Superior temporal gyrus (tissue), 1 donor: ENCODE results near the gene CCDC32.
"Not testable (repeated sequence)": the region's sequence is repeated elsewhere in the genome, so short reads cannot be mapped to it uniquely, and the experiment has no call there.

Experiments
- DNase-seq: peaks from one replicate; pipeline ENCODE4 v3.0.0-alpha.2; 2016; ENCODE audit errors: extremely low spot score

The CCDC32 gene, protein sequence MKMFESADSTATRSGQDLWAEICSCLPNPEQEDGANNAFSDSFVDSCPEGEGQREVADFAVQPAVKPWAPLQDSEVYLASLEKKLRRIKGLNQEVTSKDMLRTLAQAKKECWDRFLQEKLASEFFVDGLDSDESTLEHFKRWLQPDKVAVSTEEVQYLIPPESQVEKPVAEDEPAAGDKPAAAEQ

DNA sequence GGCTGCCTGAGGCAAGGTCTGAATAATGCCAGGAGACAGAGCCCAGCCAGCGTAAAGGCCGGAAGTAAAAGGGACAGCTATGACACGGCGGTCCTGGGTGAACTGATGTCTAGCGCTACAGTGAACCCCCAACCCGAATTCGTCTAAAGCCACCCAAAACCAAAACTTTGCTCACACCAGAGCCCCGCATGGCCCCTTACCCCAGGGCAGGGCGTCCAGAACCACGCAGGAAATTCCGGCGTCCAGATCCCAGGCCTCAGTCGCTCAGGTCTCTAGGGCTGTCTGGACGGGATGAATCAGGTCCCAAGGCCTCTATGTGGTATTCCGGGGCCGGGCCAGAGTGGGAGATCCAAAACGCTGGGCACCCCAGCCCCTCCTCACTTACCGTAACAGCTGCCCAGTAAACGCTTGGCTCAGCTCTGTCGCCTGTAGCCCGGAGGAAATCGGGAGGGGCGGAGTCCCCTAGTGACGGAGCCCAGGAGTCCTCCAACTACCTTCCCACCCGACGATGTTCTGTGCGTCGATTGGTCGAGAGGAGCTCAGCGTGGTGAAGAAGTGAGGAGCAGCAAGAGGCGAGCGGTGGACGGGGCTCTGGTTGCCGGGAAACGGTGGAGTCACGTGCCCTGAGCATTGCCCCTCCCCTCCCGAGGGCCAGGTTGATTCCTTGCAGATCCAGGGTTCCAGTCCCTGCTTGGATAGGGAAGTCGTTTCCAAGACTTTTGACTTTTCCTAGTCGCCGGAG lies at the start of gene CCDC32:
CCDC32 (minus strand) TSS at position 452 of the 742 bp plus-strand sequence. CDS start 2,027 bp downstream, outside the sequence.
- DNase-seq, result peak; percentile 99

GRCh38 chr15:40613080-40613479 lies 48.2 kb upstream of the CCDC32 start:
- DNase-seq, result no peak

GRCh38 chr15:40603935-40604334 lies 39.1 kb upstream of the CCDC32 start:
- DNase-seq, result no peak

GRCh38 chr15:40600956-40601355 lies 36.1 kb upstream of the CCDC32 start:
- no peak for DNase-seq

- DNase-seq, result no peak
These were observed 33.8 kb upstream of the CCDC32 start for GRCh38 chr15:40598672-40599071.

DNA sequence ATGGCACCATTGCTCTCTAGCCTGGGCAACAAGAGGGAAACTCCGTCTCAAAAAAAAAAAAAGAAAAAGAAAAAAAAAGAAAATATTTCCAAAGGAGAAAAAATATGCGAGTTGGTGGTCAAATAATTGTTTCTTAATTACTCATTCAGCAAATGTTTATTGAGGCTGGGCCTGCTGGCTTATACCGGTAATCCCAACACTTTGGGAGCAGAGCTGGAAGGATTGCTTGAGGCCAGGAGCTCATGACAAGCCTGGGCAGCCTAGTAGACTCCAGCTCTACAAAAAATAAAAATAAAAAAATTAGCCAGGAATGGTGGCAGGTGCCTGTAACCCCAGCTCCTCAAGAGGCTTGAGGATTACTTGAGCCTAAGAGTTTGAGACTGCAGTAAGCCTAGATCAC lies 33.3 kb upstream of the CCDC32 start:
- no peak for DNase-seq

DNA sequence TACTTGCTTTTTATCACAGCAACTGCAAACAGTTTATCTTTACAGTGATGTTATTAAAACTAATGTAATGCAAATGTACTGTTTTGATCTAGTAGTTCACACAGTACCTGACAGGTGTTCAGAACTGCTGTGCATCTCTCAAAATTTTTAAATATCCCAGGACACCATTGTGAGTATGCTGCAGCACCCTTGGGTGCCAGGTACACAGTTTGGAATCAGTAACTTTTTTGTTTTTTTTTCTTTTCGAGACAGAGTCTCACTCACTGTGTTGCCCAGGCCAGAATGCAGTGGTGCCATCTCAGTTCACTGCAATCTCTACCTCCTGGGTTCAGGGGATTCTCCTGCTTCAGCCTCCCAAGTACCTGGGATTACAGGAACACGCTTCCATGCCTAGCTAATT lies 32.2 kb upstream of the CCDC32 start:
- DNase-seq, result no peak

GRCh38 chr15:40595773-40596172 lies 30.9 kb upstream of the CCDC32 start:
- DNase-seq, result no peak

- no peak for DNase-seq
These were observed 30.4 kb upstream of the CCDC32 start for GRCh38 chr15:40595219-40595618.

DNA sequence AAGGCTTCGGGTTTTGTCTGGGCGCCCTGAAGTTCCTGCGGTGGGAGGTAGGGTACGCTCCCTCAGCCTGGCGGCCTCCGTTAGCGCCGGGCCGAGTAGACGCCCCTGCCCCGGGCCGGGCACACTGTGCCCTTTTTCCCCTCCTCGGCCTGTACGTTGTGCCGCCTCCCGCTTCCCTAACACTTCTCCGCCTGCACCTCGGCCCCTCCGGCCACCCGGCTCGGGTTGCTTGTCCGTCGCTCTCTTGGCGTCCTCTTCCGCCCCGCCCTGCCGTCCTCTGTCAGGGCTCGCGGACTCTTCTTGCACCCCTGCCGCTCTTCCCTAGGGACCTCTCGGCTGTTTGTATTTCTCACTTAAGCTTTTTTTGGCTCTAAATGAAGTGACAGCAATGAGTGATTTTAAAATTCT lies 29.6 kb upstream of the CCDC32 start:
- no peak for DNase-seq

- peak; percentile 99 for DNase-seq
These were observed 29.0 kb upstream of the CCDC32 start, which contains the start of gene KNL1 for GRCh38 chr15:40593588-40594428. Gene KNL1 (plus strand): TSS chr15:40594249. CDS start chr15:40602932, 8,683 bp downstream.

DNA sequence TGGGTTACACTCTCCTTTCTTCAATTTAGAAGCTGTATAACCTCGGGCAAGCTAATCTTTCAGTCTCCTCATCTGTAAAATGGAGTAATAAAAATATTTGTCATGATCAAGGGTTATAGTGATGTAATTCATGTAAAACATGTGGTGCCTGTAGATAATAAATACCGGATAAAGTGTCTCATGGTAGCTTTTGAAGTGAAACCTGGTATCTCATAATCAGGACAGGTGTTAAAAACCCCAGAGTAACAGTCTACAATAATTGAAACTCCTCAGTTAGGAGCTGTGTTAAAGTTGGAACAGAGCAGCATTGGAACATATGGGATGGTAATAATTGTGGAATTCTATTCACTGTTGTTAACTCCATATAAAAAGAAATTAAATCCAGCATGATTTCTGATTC lies 28.3 kb upstream of the CCDC32 start:
- no peak for DNase-seq

- DNase-seq, result no peak
These were observed 26.5 kb upstream of the CCDC32 start for GRCh38 chr15:40591389-40591788.

- no peak for DNase-seq
These were observed 25.8 kb upstream of the CCDC32 start for GRCh38 chr15:40590667-40591050.

- peak; percentile 86 for DNase-seq
These were observed 19.3 kb upstream of the CCDC32 start for GRCh38 chr15:40584191-40584590.

DNA sequence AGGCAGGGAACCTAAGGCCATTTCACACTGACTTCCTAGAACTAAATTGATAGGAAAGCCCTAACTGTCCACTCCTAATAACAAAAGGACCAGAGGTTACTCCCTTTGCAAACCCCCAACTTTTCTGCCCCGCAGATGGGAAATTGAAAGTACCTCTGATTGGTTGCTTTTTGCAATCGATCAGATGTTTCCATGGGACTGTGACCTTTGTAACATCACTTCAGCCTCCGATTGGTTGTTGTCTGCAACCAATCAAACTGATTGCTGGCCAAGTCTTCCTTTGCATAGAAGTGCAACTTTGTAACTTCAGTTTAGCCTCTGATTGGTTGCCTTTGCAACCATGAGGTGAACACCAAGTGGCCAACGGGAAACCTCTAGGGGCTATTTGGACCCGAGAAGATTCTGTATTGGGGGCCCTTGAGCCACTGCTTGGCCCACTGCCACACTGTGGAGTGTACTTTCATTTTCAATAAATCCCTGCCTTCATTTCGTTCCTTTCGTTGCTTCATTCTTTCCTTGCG lies 17.9 kb upstream of the CCDC32 start:
- DNase-seq, result no peak

- DNase-seq, result not testable (repeated sequence)
These were observed 17.0 kb upstream of the CCDC32 start for GRCh38 chr15:40581796-40582195.

DNA sequence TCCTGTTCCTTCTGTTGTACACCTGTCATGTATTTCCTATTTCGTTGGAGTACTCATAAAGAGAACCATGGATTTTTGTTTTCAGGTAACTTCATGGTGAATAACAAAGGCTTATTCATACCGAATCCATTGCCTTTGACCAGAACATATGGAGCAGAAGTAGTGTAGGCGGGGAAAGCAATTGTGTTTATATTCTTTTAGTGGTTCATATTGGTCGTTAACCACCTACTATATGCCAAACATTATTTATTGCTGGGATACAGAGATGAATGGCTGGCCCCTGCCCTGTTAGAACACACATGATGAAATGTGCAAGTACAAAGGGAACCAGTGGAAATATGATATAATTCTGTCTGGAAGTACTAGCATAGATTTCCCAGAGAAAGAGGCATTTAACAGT lies 14.1 kb upstream of the CCDC32 start:
- no peak for DNase-seq

GRCh38 chr15:40576914-40577313 lies 12.1 kb upstream of the CCDC32 start:
- not testable (repeated sequence) for DNase-seq

- DNase-seq, result no peak
These were observed 10.3 kb upstream of the CCDC32 start for GRCh38 chr15:40575113-40575512.

DNA sequence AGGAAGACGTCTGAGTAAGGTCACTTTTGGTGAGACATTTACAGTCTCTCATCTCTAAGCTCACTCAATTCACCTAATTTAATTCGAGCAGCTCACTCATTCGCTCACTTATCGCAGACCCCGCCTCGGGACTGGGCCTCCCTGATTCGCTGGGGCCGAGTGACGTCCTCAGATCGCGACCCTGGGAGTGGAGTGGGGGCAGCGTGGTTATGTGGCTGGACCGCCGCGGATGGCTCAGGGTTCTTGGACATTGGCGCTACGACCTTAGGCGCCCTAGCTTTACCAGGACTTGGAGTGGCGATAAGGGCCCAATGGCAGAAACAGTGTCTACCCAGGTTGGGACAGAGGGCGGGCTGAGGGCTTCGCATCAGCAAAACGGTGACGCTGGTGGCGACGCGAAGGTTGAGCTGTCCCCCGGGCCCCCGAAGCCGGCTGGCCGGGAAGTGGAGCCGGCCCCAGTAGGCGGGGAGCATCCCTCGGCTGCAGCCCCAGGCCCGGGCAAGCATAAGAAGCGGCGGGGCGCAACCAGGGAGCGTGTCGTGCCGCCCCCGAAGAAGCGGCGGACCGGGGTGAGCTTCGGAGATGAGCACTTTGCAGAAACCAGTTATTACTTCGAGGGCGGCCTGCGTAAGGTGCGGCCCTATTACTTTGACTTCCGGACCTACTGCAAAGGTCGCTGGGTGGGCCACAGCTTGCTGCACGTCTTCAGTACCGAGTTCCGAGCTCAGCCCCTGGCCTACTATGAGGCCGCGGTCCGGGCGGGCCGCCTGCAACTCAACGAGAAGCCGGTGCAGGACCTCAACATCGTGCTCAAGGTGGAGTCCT lies 4.5 kb upstream of the CCDC32 start, which contains the start of gene RPUSD2:
RPUSD2 (plus strand) TSS at position 171 of the 825 bp plus-strand sequence; CDS start at position 210, 39 bp downstream.
- DNase-seq, result peak; percentile 96
